GM19023 (cell line): ENCODE measurements around the gene DNAJC16.

Experiments
- ATAC-seq: cut with Tn5 transposase; IDR thresholded peaks from one replicate; pipeline ENCODE4 v1.9.1; 2021; ENCODE audit warnings: mild to moderate bottlenecking, moderate library complexity; ENCODE audit not compliant: unreplicated experiment

DNAJC16 gene

DNA sequence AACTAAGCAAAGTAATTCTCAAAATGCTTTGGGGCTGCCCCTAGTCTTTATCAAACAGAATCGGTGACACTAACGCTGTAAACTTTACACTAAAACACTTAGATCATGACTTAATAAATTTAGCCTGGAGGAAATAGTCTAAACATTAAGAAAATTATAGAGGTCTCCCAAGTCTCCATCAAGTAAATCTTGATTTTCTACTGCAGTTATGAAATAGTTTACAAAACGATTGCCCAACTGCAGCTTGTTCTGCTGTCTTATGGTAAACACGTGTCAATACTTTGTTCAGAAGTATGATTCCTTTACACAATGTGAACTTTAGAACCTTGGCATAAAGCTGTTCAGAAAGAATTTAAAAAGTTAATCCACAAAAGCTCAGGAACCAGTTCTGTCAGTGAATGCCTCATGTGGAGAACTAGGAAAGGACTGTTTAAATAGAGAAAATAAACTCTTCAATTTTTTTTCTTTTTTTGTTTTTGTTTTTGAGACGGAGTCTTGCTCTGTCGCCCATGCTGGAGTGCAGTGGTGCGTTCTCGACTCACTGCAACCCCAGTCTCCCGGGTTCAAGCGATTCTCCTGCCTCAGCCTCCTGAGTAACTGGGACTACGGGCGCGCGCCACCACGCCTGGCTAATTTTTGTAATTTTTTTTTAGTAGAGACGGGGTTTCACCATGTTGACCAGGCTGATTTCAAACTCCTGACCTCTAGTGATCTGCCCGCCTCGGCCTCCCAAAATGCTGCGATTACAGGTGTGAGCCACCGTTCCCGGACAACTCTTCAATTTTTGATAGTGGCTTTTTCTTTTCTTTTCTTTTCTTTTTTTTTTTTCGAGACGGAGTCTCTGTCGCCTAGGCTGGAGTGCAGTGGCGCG, 92.2 kb downstream of the DNAJC16 start:
- no peak for ATAC-seq

DNA sequence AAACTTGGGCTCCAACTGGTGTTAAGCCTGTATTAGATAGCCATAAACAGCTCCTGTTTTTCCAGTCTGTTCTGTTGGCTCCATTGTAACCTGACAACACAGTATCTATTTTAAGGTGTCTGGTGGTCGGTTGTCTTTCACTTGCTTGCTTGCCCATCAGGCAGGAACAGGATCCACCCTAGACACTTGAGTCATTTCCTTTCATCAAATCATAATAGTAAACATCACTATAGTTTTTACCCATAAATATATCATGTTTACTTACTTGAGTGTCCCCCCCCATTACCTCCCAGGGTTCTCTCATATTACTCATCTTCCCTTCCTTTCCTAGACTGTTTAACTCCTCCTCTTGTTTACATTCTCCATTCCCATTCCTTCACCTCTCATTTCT, 93.5 kb downstream of the DNAJC16 start:
- ATAC-seq = no peak

DNA sequence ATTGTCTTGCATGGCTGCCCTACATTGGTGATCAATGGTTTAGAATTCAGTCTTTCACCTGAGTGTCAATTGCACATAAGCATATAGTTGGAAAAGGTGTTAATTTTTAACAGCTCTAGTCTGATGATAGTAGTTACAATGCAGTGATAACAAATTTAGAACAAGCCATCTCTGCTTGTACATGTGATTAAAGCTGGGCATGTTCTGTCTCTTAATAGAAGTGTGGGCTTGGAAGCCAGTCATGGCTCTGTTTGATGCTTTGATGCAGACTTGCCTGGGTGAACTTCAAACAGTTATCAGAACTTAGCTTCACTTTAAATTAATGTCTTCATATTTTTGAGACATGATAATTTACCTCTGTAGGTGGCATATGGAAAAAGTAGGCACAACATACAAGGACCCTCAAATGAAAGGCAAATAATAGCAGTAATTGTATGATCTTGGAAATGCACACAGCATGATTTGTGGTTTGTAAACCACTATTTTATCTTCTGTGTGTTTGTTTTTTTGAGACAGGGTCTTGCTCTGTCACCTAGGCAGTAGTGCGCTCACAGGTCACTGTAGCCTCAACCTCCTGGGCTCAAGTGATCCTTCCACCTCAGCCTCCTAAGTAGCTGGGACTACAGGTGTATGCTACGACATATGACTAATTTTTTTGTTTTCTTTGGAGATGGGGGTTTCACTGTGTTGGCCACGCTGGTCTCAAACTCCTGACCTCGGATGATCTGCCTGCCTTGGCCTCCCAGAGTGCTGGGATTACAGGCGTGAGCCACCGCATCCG, 94.4 kb downstream of the DNAJC16 start:
- ATAC-seq = no peak

DNA sequence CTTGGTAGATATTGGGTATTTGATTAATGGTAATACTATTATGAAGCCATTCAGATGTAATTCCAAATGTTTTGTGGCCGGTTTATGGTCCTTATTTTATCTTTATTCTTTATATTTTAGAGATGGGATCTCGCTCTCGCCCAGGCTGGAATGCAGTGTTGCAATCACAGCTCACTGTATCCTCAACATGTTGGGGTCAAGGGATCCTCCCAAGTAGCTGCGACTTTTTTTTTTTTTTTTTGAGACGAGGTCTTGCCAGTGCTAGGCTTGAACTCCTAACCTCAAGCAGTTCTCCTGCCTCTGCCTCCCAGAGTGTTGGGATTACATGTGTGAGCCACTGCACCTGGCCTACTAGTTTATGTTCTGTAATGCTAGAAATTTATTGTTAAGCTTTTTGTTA, 95.3 kb downstream of the DNAJC16 start:
- ATAC-seq = no peak

DNA sequence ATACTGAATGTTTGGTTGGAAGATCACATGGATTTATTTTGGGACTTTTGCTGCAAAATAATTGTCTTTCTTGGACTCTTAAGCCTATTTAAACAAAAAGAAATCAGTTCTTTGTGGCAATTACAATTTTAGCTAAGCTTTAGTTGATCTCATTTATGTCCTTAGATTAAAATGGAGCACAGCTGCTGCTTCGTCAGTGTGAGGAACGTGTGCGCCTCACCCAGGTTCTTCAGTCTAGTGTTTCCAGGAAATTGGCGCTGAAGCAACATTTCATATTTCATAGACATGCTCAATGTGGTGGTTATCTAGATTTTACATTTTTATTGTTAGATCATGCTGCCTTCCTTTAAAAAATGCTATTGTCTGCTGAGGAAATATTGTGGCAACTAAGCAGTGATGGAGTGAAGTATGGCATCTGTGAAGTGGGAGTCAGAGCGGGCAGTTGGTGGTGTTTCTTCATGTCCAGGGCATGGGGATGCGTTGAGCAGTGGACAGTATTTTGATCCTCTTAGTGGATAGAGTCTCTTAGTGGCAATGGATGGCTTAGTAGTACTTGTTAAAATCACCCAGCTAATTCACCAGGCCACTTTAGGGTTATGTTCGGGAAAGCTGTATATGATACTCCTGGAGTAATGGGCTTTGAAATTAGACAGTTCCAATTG, 96.2 kb downstream of the DNAJC16 start:
- no peak for ATAC-seq

DNA sequence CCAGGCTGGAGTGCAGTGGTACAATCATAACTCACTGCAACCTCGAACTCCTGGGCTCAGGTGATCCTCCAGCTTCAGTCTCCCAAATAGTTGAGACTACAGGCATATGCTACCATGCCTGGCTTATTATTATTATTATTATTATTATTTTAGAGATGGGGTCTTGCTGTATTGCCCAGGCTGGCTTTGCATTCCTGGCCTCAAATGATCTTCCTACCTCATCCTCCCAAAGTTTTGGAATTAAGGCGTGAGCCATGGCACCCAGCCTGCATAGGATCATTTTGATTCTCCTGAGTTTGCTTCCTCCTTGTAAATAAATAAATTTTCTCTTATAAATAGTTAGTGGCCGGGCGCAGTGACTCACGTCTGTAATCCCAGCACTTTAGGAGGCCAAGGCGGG, 96.8 kb downstream of the DNAJC16 start:
- ATAC-seq = no peak

DNA sequence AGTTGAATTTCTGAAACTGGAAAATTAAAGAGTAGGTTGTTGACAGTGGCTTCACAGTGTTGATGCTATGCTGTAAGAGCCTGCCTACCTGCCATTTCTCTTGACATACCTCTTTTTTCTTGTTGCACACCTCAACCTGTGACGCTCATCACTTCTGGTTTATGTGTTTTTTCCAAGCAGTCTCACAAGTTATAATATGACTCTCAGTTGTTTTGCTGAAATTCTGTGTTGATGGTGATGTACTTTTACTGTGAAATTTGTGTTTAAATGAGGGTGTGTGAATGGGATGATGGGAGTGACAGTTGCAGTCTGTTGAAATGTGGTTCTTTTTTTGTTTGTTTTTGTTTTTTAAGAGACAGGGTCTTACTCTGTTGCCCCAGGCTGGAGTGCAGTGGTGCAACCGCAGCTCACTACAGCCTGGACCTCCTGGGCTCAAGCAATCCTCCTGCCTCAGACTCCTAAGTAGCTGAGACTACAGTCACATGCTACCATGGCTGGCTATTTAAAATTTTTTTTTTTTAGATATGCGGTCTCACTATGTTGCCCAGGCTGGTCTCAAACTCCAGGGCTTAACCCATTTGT, 97.6 kb downstream of the DNAJC16 start:
- no peak for ATAC-seq

DNA sequence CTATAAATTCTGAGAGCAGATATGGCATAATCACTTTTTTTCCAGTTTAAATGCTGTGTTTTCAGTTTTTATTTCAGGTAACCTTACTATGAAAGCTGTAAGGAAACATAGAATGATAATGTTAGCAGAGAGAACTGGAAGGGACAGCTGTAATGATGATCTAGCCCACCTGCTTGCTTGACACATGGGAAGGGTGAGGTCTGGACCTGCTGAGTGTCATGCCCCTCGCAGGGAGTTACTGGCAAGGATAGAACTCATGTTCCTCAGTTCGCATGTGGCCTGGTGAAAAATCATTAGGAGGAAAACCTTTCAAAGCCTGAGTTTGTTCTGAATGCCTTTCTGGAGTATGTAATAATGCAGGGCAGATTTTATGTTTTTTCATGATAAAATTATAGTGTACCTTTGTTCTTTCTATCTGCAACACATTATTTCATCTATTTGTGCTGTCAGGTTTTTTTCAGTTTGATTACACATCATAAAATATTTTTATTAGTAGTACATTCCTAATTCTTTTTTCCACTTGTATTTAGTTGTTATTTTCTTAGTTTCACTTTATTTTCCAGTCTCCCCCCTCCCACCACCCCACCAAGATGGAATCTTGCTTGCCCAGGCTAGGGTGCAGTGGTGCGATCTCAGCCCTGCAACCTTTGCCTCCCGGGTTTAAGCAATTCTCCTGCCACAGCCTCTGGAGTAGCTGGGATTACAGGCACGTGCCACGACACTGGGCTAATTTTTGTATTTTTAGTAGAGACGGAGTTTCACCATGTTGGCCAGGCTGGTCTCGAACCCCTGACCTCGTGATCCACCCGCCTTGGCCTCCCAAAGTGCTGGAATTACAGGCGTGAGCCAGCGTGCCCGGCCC, 98.6 kb downstream of the DNAJC16 start:
- no peak for ATAC-seq
